Measurements from ENCODE around the gene ELAPOR2.
"Not testable (repeated sequence)": the region's sequence is repeated elsewhere in the genome, so short reads cannot be mapped to it uniquely, and the experiment has no call there.

The ELAPOR2 gene

GRCh38 chr7:87082675-87083074, 23.2 kb upstream of the ELAPOR2 start:
- no peaks in the 10 kb centered on the region for H3K9me3 ChIP-seq (ENCODE audit: control insufficient read depth in 2 of 2, low read length in 2 of 2)
- no peak overlapping the region for H3K9ac ChIP-seq (ENCODE audit: low read length in 2 of 2)
- H3K4me3 ChIP-seq (ENCODE audit: low read length in 2 of 2) = no peak overlapping the region
- H3K36me3 ChIP-seq (ENCODE audit: control insufficient read depth in 2 of 2, insufficient read depth in 2 of 2, low read length in 2 of 2) = no peaks in the 10 kb centered on the region
- H3K27ac ChIP-seq (ENCODE audit: low read length) = no peak overlapping the region
- no peaks in the 10 kb centered on the region for H3K27me3 ChIP-seq (ENCODE audit: control insufficient read depth in 1 of 2, insufficient read depth in 2 of 2, low read length in 2 of 2)
- H3K4me1 ChIP-seq (ENCODE audit: control insufficient read depth, insufficient read depth, low read length) = no peaks in the 10 kb centered on the region

- Histone ChIP-seq H3K27ac (ENCODE audit: low read length) (no peak overlapping the region), H3K27me3 (ENCODE audit: control insufficient read depth in 1 of 2, insufficient read depth in 2 of 2, low read length in 2 of 2) (no peaks in the 10 kb centered on the region), H3K9me3 (ENCODE audit: control insufficient read depth in 2 of 2, low read length in 2 of 2) (no peaks in the 10 kb centered on the region), H3K9ac (ENCODE audit: low read length in 2 of 2) (no peak overlapping the region), H3K4me1 (ENCODE audit: control insufficient read depth, insufficient read depth, low read length) (no peaks in the 10 kb centered on the region), H3K4me3 (ENCODE audit: low read length in 2 of 2) (no peak overlapping the region), H3K36me3 (ENCODE audit: control insufficient read depth in 2 of 2, insufficient read depth in 2 of 2, low read length in 2 of 2) (no peaks in the 10 kb centered on the region)
Measured at GRCh38 chr7:87075671-87076404, 16.4 kb upstream of the ELAPOR2 start.

GRCh38 chr7:87067788-87068187, 8.3 kb upstream of the ELAPOR2 start:
- H3K9ac ChIP-seq (ENCODE audit: low read length in 2 of 2) = no peak overlapping the region
- H3K4me3 ChIP-seq (ENCODE audit: low read length in 2 of 2) = no peak overlapping the region

GRCh38 chr7:87060288-87060537, 759 bp upstream of the ELAPOR2 start:
- H3K4me1 ChIP-seq (ENCODE audit: control insufficient read depth, insufficient read depth, low read length) = peaks cover 10% of the 10 kb centered on the region
- H3K36me3 ChIP-seq (ENCODE audit: control insufficient read depth in 2 of 2, insufficient read depth in 2 of 2, low read length in 2 of 2) = no peaks in the 10 kb centered on the region
- H3K27me3 ChIP-seq (ENCODE audit: control insufficient read depth in 1 of 2, insufficient read depth in 2 of 2, low read length in 2 of 2) = no peaks in the 10 kb centered on the region
- H3K9ac ChIP-seq (ENCODE audit: low read length in 2 of 2) = peak overlapping the region; percentile 78 to 82
- no peaks in the 10 kb centered on the region for H3K9me3 ChIP-seq (ENCODE audit: control insufficient read depth in 2 of 2, low read length in 2 of 2)
- H3K27ac ChIP-seq (ENCODE audit: low read length) = peak overlapping the region; percentile 31
- peak overlapping the region; percentile 84 to 93 for H3K4me3 ChIP-seq (ENCODE audit: low read length in 2 of 2)

More at GRCh38 chr7:87067788-87068187, 8.3 kb upstream of the ELAPOR2 start:
- Histone ChIP-seq H3K27ac (ENCODE audit: low read length) (no peak overlapping the region), H3K4me1 (ENCODE audit: control insufficient read depth, insufficient read depth, low read length) (no peaks in the 10 kb centered on the region), H3K27me3 (ENCODE audit: control insufficient read depth in 1 of 2, insufficient read depth in 2 of 2, low read length in 2 of 2) (no peaks in the 10 kb centered on the region), H3K9me3 (ENCODE audit: control insufficient read depth in 2 of 2, low read length in 2 of 2) (no peaks in the 10 kb centered on the region), H3K36me3 (ENCODE audit: control insufficient read depth in 2 of 2, insufficient read depth in 2 of 2, low read length in 2 of 2) (no peaks in the 10 kb centered on the region)

- Histone ChIP-seq H3K27me3 (ENCODE audit: control insufficient read depth in 1 of 2, insufficient read depth in 2 of 2, low read length in 2 of 2) (no peaks in the 10 kb centered on the region), H3K9me3 (ENCODE audit: control insufficient read depth in 2 of 2, low read length in 2 of 2) (no peaks in the 10 kb centered on the region), H3K9ac (ENCODE audit: low read length in 2 of 2) (peak overlapping the region; percentile 64 to 67), H3K4me1 (ENCODE audit: control insufficient read depth, insufficient read depth, low read length) (peaks cover 10% of the 10 kb centered on the region), H3K4me3 (ENCODE audit: low read length in 2 of 2) (peak overlapping the region; percentile 81 to 84), H3K36me3 (ENCODE audit: control insufficient read depth in 2 of 2, insufficient read depth in 2 of 2, low read length in 2 of 2) (no peaks in the 10 kb centered on the region), H3K27ac (ENCODE audit: low read length) (peak overlapping the region; percentile 7)
Measured at GRCh38 chr7:87058744-87059524, 520 bp downstream of the ELAPOR2 start.

GRCh38 chr7:87057210-87057609, 2.2 kb downstream of the ELAPOR2 start:
- peaks cover 10% of the 10 kb centered on the region for H3K4me1 ChIP-seq (ENCODE audit: control insufficient read depth, insufficient read depth, low read length)
- H3K36me3 ChIP-seq (ENCODE audit: control insufficient read depth in 2 of 2, insufficient read depth in 2 of 2, low read length in 2 of 2) = no peaks in the 10 kb centered on the region
- no peaks in the 10 kb centered on the region for H3K9me3 ChIP-seq (ENCODE audit: control insufficient read depth in 2 of 2, low read length in 2 of 2)
- no peak overlapping the region for H3K4me3 ChIP-seq (ENCODE audit: low read length in 2 of 2)
- no peaks in the 10 kb centered on the region for H3K27me3 ChIP-seq (ENCODE audit: control insufficient read depth in 1 of 2, insufficient read depth in 2 of 2, low read length in 2 of 2)
- H3K27ac ChIP-seq (ENCODE audit: low read length) = no peak overlapping the region
- H3K9ac ChIP-seq (ENCODE audit: low read length in 2 of 2) = no peak overlapping the region

- Histone ChIP-seq H3K27ac (ENCODE audit: low read length) (no peak overlapping the region), H3K4me1 (ENCODE audit: control insufficient read depth, insufficient read depth, low read length) (peaks cover 10% of the 10 kb centered on the region), H3K36me3 (ENCODE audit: control insufficient read depth in 2 of 2, insufficient read depth in 2 of 2, low read length in 2 of 2) (no peaks in the 10 kb centered on the region), H3K27me3 (ENCODE audit: control insufficient read depth in 1 of 2, insufficient read depth in 2 of 2, low read length in 2 of 2) (no peaks in the 10 kb centered on the region), H3K9me3 (ENCODE audit: control insufficient read depth in 2 of 2, low read length in 2 of 2) (no peaks in the 10 kb centered on the region), H3K4me3 (ENCODE audit: low read length in 2 of 2) (no peak overlapping the region), H3K9ac (ENCODE audit: low read length in 2 of 2) (no peak overlapping the region)
Measured at GRCh38 chr7:87056346-87056745, 3.1 kb downstream of the ELAPOR2 start.

GRCh38 chr7:87048839-87049238, 10.6 kb downstream of the ELAPOR2 start:
- no peak overlapping the region for H3K27ac ChIP-seq (ENCODE audit: low read length)
- no peak overlapping the region for H3K4me3 ChIP-seq (ENCODE audit: low read length in 2 of 2)
- no peaks in the 10 kb centered on the region for H3K27me3 ChIP-seq (ENCODE audit: control insufficient read depth in 1 of 2, insufficient read depth in 2 of 2, low read length in 2 of 2)
- no peaks in the 10 kb centered on the region for H3K36me3 ChIP-seq (ENCODE audit: control insufficient read depth in 2 of 2, insufficient read depth in 2 of 2, low read length in 2 of 2)
- H3K9me3 ChIP-seq (ENCODE audit: control insufficient read depth in 2 of 2, low read length in 2 of 2) = peaks cover 0 to 3% of the 10 kb centered on the region in 2 donors
- H3K4me1 ChIP-seq (ENCODE audit: control insufficient read depth, insufficient read depth, low read length) = no peaks in the 10 kb centered on the region
- no peak overlapping the region for H3K9ac ChIP-seq (ENCODE audit: low read length in 2 of 2)

- H3K4me3 ChIP-seq (ENCODE audit: low read length in 2 of 2) = no peak overlapping the region
- peaks cover 0 to 3% of the 10 kb centered on the region in 2 donors for H3K9me3 ChIP-seq (ENCODE audit: control insufficient read depth in 2 of 2, low read length in 2 of 2)
Measured at GRCh38 chr7:87046456-87046855, 13.0 kb downstream of the ELAPOR2 start.

GRCh38 chr7:87044713-87045112, 14.7 kb downstream of the ELAPOR2 start:
- H3K9me3 ChIP-seq (ENCODE audit: control insufficient read depth in 2 of 2, low read length in 2 of 2); H3K27ac ChIP-seq (ENCODE audit: low read length); H3K27me3 ChIP-seq (ENCODE audit: control insufficient read depth in 1 of 2, insufficient read depth in 2 of 2, low read length in 2 of 2); H3K4me1 ChIP-seq (ENCODE audit: control insufficient read depth, insufficient read depth, low read length); H3K36me3 ChIP-seq (ENCODE audit: control insufficient read depth in 2 of 2, insufficient read depth in 2 of 2, low read length in 2 of 2); H3K9ac ChIP-seq (ENCODE audit: low read length in 2 of 2); H3K4me3 ChIP-seq (ENCODE audit: low read length in 2 of 2): not testable (repeated sequence)

More at GRCh38 chr7:87046456-87046855, 13.0 kb downstream of the ELAPOR2 start:
- Histone ChIP-seq H3K27me3 (ENCODE audit: control insufficient read depth in 1 of 2, insufficient read depth in 2 of 2, low read length in 2 of 2) (no peaks in the 10 kb centered on the region), H3K27ac (ENCODE audit: low read length) (no peak overlapping the region), H3K36me3 (ENCODE audit: control insufficient read depth in 2 of 2, insufficient read depth in 2 of 2, low read length in 2 of 2) (no peaks in the 10 kb centered on the region), H3K9ac (ENCODE audit: low read length in 2 of 2) (no peak overlapping the region), H3K4me1 (ENCODE audit: control insufficient read depth, insufficient read depth, low read length) (no peaks in the 10 kb centered on the region)

GRCh38 chr7:87041586-87041985, 17.9 kb downstream of the ELAPOR2 start:
- not testable (repeated sequence) for H3K27me3 ChIP-seq (ENCODE audit: control insufficient read depth in 1 of 2, insufficient read depth in 2 of 2, low read length in 2 of 2); H3K36me3 ChIP-seq (ENCODE audit: control insufficient read depth in 2 of 2, insufficient read depth in 2 of 2, low read length in 2 of 2); H3K4me1 ChIP-seq (ENCODE audit: control insufficient read depth, insufficient read depth, low read length); H3K27ac ChIP-seq (ENCODE audit: low read length); H3K9me3 ChIP-seq (ENCODE audit: control insufficient read depth in 2 of 2, low read length in 2 of 2); H3K4me3 ChIP-seq (ENCODE audit: low read length in 2 of 2); H3K9ac ChIP-seq (ENCODE audit: low read length in 2 of 2)
